HG03439 (cell line): ENCODE data around the gene C6orf132.
"Not testable (repeated sequence)": the region's sequence is repeated elsewhere in the genome, so short reads cannot be mapped to it uniquely, and the experiment has no call there.

ENCODE experiments used
- ATAC-seq: cut with Tn5 transposase; IDR thresholded peaks from one replicate; pipeline ENCODE4 v1.9.1; 2021; ENCODE audit warnings: mild to moderate bottlenecking, moderate library complexity; ENCODE audit not compliant: unreplicated experiment

The C6orf132 gene

DNA sequence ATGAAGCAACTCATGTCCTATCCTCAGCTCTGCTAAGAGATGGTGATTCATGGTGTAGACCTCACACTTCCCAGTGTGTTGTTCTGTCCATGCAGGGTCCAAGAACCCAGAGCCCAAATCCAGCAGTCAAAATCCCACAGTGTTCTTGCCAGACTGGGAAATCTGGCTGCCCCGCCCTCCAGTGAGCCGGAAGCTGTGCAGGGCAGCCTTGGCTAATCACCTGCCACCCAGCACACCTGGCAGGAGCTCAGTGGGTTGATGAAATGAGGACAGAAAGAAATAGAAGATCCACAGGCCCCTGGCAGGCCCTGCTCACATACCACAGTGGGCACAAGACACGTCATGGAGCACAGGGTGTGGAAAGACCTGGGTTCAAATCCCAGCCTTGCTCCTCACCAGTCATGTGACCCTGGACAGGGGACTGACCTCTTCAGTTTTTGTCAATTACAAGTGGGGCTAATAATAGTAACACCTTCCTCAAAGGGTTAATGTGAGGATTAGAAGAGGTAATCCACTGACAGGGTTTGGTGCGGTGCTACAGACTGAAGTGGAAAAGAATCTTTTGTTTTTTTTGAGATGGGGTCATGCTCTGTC is 17.1 kb upstream of the C6orf132 start:
- no peak for ATAC-seq

DNA sequence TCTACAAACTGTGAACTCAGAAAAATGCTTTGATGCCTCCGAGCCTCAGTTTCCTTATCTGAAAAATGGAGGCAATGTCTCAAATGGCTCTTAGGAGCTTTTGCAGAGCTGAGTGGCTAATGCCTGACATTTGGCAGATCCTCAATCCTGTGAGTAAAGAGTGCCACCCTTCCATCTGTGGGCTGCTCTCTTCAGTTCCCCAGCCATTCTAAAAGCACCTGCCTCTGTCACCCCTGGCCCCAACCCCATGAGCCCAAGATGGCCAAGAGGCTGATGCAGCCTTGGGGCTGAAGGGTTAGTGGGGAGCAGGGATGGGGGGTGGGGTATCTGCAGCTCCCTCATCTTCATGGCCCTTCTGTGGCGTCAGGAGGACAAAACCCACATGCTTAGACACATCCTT is 16.2 kb upstream of the C6orf132 start:
- ATAC-seq = no peak

DNA sequence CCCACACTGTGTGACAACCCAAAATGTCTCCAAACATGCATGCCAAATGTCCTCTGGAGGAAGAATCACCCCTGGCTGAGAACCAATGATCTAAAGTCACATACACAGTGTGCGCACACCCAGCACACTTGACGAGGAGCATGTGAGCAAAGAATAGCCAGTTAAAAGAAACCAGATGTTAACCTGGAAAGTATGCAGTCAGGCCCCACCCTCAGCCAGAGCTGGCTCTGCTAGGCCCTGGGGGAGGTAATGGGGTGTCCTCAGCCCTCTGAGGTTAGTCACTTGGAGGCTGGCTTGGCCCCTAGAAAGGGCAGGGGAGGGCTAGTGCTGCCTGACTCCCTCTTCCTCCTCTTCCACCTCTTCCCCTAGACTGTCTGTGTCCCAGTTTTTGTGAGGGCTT is 15.6 kb upstream of the C6orf132 start:
- ATAC-seq = no peak

DNA sequence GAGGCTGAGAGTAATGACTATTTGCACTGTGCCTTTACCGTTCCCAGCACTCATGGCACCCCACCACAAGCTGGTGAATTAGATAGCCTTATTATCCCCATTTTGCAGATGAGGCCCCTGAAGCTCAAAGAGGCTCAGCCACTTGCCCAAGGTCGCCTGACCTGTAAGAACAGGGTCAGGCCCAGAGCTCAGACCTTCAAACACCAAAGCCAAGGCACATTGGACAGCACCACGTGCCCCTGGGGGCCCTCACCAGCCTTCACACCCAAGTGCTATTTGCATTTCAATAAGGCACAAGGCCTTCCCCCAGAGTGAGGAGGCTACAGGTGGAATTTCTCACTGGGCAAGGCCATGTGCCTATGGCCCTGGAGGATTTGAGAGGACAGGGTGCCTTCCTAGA is 14.2 kb upstream of the C6orf132 start:
- no peak for ATAC-seq

DNA sequence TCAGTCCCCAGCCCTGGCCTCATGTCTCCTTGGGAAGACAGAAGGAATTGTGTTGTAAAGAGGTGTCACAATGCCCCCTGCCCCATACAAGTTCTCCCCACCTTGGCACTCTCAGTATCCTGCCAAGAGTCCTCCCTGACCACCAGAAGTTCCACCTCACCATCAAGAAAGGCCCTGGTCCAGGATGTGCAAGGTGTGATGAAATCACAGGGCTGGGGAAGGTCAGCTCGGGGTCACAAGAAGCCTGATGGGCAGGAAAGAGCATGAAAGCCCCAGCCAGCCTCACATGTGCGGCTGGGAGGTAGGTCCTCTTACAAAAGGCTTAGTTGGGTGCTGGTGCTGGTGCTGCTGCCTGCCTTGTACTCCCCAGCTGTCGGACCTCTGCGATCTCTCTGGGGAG is 12.9 kb upstream of the C6orf132 start:
- no peak for ATAC-seq

DNA sequence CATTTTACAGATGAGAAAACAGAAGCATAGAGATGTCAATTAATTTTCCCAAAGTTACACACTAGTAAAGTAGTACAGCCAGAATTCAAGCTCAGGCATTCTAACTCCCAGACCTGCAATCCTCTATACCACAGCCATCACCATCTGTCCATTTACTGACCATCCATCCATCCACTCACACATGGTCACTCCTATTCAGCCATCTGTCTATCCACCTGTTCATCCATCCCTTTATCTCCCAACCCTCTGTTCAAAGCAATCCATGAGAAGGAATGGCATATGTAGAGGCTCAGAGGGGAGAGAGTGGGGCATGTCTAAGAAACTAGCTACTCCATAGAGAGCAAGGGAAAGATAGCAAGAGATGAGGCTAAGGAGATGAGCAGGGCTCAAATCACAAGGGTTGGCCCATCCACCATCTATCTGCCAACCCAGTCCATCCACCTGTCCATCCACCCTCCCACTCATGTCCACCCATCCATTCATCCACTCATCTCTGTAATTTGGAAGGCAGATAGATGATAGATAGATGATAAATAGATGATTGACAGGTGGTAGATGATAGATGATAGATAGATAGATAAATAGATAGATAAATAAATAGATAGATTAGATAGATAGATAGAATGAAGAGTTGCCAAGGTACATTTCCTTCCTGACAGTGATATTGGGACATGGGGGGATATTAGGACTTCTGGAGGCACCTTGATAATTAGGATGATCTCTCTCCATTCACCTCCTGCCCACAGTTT is 12.2 kb upstream of the C6orf132 start:
- no peak for ATAC-seq

DNA sequence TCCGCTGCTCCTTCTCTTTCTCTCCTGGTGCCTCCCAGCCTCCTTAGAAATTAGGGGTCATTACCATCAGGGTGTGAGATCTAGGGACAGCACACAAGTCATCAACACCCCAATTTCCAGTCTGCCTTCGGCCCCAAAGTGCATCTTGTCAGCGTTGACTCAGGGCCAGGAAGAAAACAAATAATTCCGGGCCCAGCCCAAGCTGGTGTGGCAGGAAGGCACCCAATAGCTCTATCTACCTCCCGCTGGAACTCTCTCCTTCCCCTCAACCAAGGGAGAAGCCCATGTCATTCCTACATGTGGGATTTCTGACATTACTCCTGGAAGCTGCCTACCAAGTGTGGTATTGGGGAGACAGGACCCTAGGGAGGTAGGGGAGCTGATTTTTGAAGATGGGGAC is 11.5 kb upstream of the C6orf132 start:
- no peak for ATAC-seq

DNA sequence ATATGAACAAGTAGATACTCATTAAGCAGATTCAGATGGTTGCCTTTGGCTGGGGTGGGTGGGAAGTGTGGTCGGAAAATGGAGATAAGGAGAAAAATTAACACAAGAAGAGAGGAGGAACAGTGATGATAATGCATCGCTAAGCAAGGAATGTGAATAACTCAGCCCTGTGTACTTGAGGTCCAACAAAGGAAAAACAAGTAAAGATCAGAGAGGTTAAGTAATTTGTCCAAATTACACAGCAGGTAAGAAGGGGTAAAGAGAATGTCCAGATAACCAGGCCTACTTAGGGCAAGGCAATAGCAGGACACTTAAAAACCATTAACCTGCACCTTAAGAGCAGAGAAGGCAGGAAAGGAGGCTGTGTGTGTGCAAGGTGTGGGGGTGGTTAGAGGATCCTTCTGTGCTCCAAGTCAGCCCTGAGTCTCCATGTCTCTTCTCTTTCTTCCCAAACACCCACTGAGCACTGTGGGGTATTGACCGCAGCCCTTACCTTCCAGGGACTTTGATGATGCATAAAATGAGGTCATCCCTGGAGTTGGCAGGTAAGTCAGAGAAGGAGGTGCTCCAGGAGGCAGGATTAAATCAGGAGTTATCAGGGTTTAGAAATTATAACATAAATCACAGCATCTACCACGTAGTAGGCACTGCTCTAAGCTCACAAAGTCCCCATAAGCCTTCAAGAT is 10.3 kb upstream of the C6orf132 start:
- ATAC-seq = not testable (repeated sequence)

DNA sequence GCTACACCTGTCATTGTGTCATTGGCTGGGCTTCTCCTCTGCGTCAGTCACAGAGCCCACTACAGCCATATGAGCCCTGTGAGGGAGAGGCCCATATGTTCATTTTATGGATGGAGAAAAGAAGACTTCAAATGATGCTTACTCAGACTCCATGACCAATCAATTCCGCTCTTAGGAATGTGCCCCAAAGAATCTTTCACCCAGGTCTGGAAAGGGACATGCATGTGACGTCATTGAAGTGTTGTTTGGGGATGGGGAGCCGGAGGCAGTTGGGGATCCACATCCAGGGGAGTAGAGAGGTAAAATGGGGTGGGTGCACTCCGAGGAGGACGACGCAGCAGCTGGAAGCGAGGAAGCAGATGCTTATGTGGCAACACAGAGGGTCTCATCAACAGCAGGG is 9.6 kb upstream of the C6orf132 start:
- no peak for ATAC-seq

DNA sequence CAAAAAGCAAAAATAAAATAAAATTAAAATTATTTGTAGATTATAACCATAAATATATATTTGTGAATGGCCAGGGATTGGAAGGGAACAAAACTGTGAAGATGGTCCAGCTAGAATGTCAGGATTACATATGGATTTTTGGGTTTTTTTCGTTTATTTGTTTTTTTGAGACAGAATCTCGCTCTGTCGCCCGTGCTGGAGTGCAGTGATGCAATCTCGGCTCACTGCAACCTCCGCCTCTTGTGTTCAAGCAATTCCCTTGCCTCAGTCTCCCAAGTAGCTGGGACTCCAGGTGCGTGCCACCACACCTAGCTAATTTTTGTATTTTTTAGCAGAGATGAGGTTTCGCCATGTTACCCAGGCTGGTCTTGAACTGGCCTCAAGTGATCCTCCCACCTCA is 7.8 kb upstream of the C6orf132 start:
- no peak for ATAC-seq

DNA sequence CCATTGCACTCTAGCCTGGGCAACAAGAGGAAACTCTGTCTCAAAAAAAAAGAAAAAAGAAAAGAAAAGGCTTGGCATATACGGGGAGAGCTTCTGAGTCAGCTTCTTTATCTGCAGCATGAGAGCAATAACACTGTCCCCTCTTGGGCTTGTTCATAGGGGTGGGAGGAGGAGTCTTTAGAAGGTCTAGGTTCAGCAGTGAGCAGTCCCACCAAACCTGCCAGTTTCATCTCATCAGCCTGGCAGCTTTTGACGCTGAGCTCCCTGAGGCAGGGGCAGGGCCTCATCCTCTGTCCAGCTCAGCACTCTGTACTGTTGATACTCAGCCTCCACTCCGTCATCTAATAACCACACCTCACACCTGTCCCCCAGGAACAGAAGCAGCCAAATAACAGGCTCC is 5.6 kb upstream of the C6orf132 start:
- no peak for ATAC-seq

DNA sequence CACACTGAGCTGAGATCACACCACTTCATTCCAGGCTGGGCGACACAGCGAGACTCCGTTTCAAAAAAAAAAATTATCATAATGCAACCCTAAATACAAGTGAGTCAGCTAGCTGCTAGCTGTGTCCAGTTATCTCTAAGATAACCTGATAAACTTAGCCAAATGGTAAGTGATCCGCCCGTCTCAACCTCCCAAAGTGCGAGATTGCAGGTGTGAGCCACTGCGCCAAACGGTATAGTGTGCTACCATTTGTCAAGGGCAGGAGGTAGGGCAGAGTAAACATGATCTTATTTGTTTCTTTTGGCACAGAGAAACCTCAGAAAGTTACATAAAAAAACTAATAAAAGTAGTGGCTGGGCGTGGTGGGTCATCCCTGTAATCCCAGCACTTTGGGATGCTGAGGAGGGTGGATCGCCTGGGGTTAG is 4.7 kb upstream of the C6orf132 start:
- ATAC-seq = no peak

DNA sequence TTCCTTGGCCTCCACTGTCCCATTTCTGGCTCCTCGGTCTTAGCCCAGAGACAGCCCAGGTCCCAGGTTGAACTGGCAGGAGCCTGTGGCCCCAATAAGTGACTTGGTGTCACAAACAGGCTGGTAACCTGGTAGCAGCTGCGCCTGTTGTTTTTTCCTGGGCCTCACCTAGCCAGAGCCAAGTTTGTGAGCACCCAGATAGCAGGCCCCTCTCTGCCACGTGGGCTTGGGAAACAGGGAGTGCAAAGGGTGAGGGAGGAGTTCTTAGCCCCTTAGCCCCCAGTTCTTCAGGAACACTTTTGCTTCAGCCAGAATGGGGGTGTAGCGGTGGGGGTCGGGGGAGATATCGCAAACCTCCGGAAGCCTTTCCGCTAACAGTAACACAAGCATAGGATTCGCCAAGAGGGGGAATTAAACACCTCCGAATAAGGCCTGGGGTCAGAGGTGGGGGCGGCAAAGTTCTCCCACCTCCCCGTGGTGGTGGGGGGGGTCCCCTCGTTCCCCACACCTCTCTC is 760 bp downstream of the C6orf132 start:
- no peak for ATAC-seq

DNA sequence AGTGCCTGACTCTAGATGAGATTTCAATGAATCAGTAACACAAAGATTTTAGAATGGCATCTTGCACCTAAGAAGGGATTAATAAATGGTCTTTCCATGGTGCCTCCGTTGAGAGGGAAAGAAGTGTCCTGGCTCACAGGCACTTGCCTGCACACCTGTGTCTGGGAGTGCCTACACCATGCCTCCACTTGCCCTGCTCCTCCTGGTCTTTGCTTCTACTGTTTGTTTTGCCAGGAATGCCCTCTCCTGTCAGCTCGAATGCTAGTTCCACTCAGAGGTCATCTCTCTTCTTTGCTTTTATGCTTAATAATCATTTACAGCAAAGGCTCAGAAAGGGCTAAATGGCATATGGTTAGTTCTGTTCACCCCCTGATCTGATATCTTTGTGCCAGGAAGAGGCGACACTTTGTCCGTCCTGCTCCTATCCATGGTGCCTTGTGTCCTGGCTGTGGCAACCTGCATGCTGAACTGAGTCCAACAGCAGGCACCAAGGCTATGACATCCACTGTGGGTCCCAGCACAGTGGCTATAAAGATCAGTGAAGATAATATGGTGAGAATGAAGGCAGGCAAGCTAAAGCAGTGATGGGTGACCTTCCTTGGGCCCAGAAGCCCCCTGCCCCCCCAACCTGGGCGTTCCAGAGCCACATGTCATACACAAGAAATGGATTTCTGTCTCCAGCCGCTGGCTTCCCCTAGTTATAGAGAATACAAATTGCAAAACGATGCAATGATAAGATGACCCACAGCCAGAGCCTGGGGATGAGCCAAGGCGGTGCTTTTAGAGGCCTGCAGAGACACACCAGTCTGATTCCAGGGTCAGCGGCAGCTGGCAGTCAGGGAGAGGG is 1.4 kb downstream of the C6orf132 start:
- no peak for ATAC-seq

DNA sequence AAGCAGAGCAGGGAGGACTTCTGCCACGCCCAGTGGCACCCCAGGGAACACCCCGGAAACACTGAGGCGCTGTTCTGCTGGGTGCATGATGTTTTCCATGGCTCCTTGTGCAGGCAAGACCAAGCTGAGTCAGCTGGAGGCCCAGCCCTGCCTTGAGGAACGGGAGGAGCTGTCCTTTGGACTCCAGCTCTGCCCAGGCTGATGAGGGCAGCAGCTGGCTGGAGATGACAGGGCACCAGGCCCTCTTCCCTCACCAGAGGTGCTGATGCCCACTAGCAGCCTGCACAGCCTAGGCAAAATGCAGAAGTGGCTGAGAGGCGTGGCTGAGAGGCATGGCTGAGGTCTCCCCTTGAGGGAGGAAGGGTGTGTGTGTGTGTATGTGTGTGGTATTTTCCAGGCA is 2.4 kb downstream of the C6orf132 start:
- ATAC-seq = no peak

DNA sequence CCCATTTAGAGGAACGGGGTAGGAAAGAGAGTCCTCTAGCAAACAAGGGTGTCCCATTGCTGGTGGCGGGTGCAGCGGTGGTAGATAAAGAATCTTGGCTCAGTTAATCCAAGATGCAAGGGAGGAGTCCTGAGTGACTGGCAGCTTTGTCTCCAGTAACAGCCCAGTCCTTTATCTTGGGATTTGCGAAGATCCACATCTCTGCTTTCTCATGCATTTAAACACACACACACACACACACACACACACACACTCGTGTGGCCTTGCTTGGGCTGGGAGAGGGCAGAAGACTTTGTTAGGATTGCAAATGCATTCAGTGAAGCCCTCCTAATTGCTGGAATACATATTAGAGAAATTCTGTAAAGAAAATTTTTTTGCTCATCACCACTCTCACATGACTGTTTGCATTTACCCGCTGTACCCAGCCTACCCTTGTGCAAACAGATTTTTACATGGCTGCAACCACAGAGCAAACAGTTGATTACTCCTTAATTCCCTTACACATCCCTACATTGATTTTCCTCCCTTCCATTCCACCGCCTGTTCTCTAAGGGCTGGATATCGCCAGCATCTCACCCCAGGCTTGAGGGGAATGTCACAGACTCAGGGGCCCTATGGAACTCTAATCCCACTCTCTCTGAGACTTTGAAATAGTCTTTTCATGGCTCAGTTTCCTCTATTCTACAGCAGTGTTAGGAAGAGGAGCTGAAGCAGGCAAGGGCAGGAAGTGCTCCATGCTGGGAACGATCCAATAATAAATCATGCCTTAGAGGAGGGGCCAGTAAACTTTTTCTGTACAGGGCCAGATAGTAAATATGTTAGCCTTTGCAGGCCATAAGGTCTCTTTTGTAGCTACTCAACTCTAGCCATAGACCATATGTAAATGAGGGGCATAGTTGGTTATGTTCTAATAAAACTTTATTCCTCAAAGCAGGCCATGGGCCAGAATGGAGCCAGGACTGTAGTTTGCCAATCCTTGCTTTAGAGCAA is 3.5 kb downstream of the C6orf132 start:
- ATAC-seq = no peak

DNA sequence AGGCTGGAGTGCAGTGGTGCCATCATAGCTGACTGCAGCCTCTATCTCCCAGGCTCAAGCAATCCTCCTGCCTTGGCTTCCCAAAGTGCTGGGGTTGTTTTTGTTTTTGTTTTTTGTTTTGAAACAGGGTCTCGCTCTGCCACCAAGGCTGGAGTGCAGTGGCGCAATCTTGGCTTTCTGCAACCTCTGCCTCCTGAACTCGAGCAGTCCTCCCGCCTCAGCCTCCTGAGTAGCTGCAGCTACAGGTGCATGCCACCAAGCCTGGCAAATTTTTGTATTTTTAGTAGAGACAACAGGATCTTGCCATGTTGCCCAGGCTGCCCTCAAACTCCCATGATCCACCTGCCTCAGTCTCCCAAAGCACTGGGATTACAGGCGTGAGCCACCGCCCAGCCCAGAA is 4.2 kb downstream of the C6orf132 start:
- no peak for ATAC-seq

DNA sequence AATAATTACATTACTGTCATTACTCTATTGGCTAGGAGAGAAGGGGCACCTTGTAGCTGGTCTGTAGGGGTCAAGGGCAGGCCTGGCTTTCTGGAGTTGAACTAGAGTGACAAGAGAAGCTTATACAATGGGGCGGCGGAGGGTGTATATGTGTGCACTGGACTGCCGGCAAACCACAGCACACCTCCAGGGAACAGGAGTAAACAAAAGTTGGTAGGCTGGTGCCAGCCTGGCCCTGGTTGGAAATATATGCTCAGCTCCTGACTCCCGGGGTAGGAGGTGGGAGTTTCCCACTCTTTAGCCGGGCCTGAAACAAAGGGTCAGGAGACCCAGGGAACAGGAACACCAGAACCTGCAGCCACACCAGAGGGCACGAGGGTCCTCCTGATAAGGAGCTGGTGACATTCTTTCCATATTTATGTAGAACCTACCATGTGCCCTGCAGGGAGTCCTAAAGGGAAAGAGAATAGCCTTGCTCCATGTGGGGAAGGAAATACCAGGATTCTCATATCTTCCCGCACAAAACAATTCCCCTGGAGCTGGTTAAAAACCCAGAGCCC is 5.1 kb downstream of the C6orf132 start:
- no peak for ATAC-seq

DNA sequence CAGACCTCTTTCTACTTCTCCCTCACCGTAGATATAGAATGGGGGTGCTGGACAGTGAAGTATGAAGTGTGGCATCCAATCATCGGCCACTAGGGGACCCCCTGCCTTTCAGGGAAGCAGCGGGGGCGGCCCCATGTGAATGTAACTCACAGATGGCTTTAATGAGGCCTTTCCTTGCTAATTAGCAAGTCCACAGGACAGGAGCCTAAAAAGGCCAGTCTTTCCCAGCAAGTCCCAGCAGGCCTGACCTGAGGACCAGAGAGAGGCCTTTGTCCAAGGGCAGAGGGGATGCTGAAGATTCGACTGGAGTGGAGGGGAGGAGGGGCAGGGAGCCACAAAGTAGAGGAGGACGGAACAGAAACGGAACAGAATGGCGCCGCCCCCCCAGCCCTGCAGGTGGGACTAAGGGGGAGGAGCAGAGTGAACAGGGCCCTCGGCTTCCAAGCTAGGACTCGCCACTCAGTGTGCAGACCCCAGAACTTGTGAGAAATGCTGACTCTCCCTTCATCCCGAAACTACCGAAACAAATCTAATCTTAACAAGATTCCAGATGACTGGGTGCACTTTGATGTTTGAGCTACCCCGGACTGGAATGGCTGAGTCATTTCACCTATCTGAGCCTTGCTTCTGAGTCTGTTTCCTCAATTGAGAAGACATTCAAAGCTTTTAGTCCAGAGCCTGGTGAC is 5.8 kb downstream of the C6orf132 start:
- no peak for ATAC-seq
